B cell (primary cell): ENCODE measurements around the gene HDAC1. TPM values are rescaled to one million over a fixed set of nuclear protein-coding genes. Genes with fewer than 3 reads are reported as not detected.

Source experiments
- ATAC-seq: fragments of 200-7000 bp; cut with Tn5 transposase; one replicate; pipeline ENCODE4 v1.10.0; 2021; ENCODE audit warnings: low read depth, mild to moderate bottlenecking, moderate number of reproducible peaks, moderate library complexity
- CTCF ChIA-PET: fragments of 350-600 bp; sonication (Branson Sonifier 250); formaldehyde crosslinking; loops from one replicate; lab custom pipeline; 2021; ENCODE audit warnings: antibody characterized with exemption, inconsistent platforms; lab: Charles Lee
- POLR2A ChIA-PET: fragments of 350-600 bp; sonication (Branson Sonifier 250); formaldehyde crosslinking; loops from one replicate; lab custom pipeline; 2021; ENCODE audit warnings: antibody characterized with exemption; lab: Charles Lee
- DNase-seq: peaks from one replicate; pipeline ENCODE4 v3.0.0; 2013
- H2AFZ ChIP-seq: 2 replicates; pipeline ENCODE4 v1.6.1; 2012; ENCODE audit warnings: mild to moderate bottlenecking, low read depth, low read length; ENCODE audit not compliant: insufficient read depth, poor library complexity, severe bottlenecking
- H3K27ac ChIP-seq, 2 donors: 1 replicate in 1 of 2; 2 replicates in 1 of 2; pipeline ENCODE4 v1.5.1; 2012 to 2013; ENCODE audit warnings: low read length in 2 of 2, mild to moderate bottlenecking in 2 of 2, moderate library complexity in 1 of 2
- H3K27me3 ChIP-seq, 4 experiments: fragments of 200-600 bp in 1 of 4; sonication (generic) in 1 of 4; replicated peaks in 1 of 4; 1 replicate in 2 of 4; 2 replicates in 2 of 4; pipeline versions ENCODE4 v1.6.1 to v1.7.0; 2013 to 2016; ENCODE audit warnings: low read length in 3 of 4, mild to moderate bottlenecking in 2 of 4, mixed read lengths in 1 of 4, moderate library complexity in 1 of 4; ENCODE audit not compliant: insufficient read depth in 4 of 4, control insufficient read depth in 3 of 4; ENCODE audit errors: control extremely low read depth in 1 of 4
- H3K36me3 ChIP-seq, 2 experiments: replicated peaks in 1 of 2; 1 replicate in 1 of 2; 2 replicates in 1 of 2; pipeline versions ENCODE4 v1.6.1 to v1.7.1; 2013; ENCODE audit warnings: low read length in 1 of 2; ENCODE audit not compliant: insufficient read depth in 2 of 2, control insufficient read depth in 1 of 2; ENCODE audit errors: control extremely low read depth in 1 of 2, extremely low read depth in 1 of 2
- H3K4me1 ChIP-seq, 2 donors: fragments of 200-600 bp in 1 of 2; sonication (generic) in 1 of 2; 1 replicate in 1 of 2; 2 replicates in 1 of 2; pipeline versions ENCODE4 v1.5.1 to v1.6.1; 2013 to 2017; ENCODE audit warnings: low read length in 2 of 2; ENCODE audit not compliant: control insufficient read depth in 2 of 2, insufficient read depth in 2 of 2
- H3K4me2 ChIP-seq: replicated peaks from 2 replicates; pipeline ENCODE3; 2012; ENCODE audit warnings: mild to moderate bottlenecking, low read depth, low read length; ENCODE audit not compliant: poor library complexity, severe bottlenecking
- H3K4me3 ChIP-seq, 5 experiments: fragments of 200-600 bp in 1 of 5; sonication (generic) in 1 of 5; 1 replicate in 3 of 5; 2 replicates in 2 of 5; pipeline versions ENCODE4 v1.5.1 to v1.7.0; 2011 to 2016; ENCODE audit warnings: low read length in 4 of 5, mild to moderate bottlenecking in 4 of 5, low read depth in 2 of 5, control low read depth in 1 of 5, moderate library complexity in 1 of 5; ENCODE audit not compliant: insufficient read depth in 1 of 5; ENCODE audit errors: control extremely low read depth in 1 of 5, extremely low read depth in 1 of 5
- H3K79me2 ChIP-seq: fragments of 200-600 bp; sonication (generic); one replicate; pipeline ENCODE4 v1.6.0; 2016; ENCODE audit warnings: low read length; ENCODE audit not compliant: control insufficient read depth, insufficient read depth
- H3K9ac ChIP-seq: fragments of 200-600 bp; sonication (generic); 2 replicates; pipeline ENCODE4 v1.6.1; 2017; ENCODE audit warnings: mild to moderate bottlenecking, low read length, moderate library complexity
- H3K9me3 ChIP-seq, 3 donors: one replicate each; pipeline versions ENCODE4 v1.6.1 to v1.7.1; 2013; ENCODE audit warnings: low read length in 2 of 3; ENCODE audit not compliant: control insufficient read depth in 2 of 3, insufficient read depth in 1 of 3; ENCODE audit errors: control extremely low read depth in 1 of 3
- H4K20me1 ChIP-seq: 2 replicates; pipeline ENCODE4 v1.6.0; 2012; ENCODE audit warnings: mild to moderate bottlenecking, low read length; ENCODE audit not compliant: insufficient read depth, control insufficient read depth, poor library complexity, severe bottlenecking
- H3K27ac Mint-ChIP-seq: one replicate; pipeline ENCODE4 v1.8.0; 2021; ENCODE audit warnings: mixed read lengths
- H3K27me3 Mint-ChIP-seq: one replicate; pipeline ENCODE4 v1.8.0; 2021; ENCODE audit warnings: mixed read lengths
- H3K4me1 Mint-ChIP-seq: one replicate; pipeline ENCODE4 v1.8.0; 2021; ENCODE audit warnings: mixed read lengths
- H3K4me3 Mint-ChIP-seq: one replicate; pipeline ENCODE4 v1.8.0; 2021; ENCODE audit warnings: mixed read lengths
- H3K9me3 Mint-ChIP-seq: one replicate; pipeline ENCODE4 v1.8.0; 2022; ENCODE audit warnings: mixed read lengths; ENCODE audit not compliant: insufficient read depth
- EZH2 ChIP-seq: IDR thresholded peaks from 2 replicates; pipeline ENCODE4 v1.6.1; 2012; ENCODE audit warnings: borderline replicate concordance, low read depth, mild to moderate bottlenecking, moderate library complexity, low read length; ENCODE audit not compliant: insufficient read depth, poor library complexity, severe bottlenecking
- WGBS: methylation state at CpG from one replicate; pipeline ENCODE4 v1.1.5; 2013; ENCODE audit warnings: missing lambda C conversion rate; ENCODE audit not compliant: insufficient coverage; 5-methylcytosine and 5-hydroxymethylcytosine counted together
- intact Hi-C: fragments of 100-400 bp; cut with micrococcal nuclease; formaldehyde crosslinking; loops from one replicate; pipeline ENCODE4 v1.10.0; 2022
- polyA plus RNA-seq: library from polyadenylated mRNA; depleted of rRNA; stranded (reverse); fragments of >200 nt; gene quantifications from 2 replicates; pipeline ENCODE4 v1.2.3, GENCODE V29; 2012
- total RNA-seq, 2 donors: library from RNA; stranded (reverse); fragments of 120-200 nt in 1 of 2; gene quantifications; 1 replicate in 1 of 2; 2 replicates in 1 of 2; pipeline versions ENCODE4 v1.2.3 to v1.2.4, GENCODE V29; 2013 to 2022
- TF ChIP-seq, protein P1 (sequence below): fragments of 200-600 bp; IDR thresholded peaks from one replicate; pipeline ENCODE4 v1.8.0; 2022; ENCODE audit warnings: antibody characterized with exemption, mild to moderate bottlenecking

Gene HDAC1
- total and polyA plus RNA-seq, 2 donors (not counting 1 experiment from before 2014, with no cell fraction given): 184 to 205 TPM

DNA sequence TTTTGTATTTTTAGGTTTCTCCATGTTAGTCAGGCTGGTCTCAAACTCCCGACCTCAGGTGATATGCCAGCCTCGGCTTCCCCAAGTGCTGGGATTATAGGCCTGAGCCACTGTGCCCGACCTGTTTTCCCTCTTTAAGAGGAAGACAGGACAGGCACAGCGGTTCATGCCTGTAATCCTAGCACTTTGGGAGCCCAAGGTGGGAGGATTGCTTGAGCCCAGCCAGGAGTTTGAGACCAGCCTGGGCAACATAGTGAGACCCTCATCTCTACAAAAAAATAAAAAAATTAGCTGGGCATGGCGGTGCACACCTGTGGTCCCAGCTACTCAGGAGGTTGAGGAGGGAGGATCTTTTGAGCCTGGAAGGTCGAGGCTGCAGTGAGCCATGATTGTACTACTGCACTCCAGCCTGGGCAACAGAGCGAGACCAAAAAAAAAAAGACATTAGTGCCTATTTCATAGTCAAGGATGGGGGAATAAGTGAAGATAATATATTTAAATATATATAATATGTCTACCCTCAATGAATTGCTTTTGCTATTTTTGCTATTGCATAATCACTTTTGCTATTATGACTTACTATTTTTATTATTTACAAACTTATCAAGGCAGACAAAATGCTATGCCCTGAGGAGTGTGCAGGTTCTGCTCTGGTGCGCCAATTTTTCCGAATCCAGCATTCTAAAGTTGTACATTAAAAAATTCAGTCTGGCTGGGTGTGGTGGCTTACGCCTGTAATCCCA is 26.4 kb downstream of the HDAC1 start:
- Mint-ChIP-seq H3K9me3 (no peaks in the 10 kb centered on the region), H3K27me3 (no peaks in the 10 kb centered on the region), H3K27ac (peak overlapping the region; percentile 46), H3K4me1 (peaks cover 70% of the 10 kb centered on the region), H3K4me3 (no peak overlapping the region)
- peaks cover 0 to 6% (median 0%) of the 10 kb centered on the region in 3 donors for H3K9me3 ChIP-seq
- no peak overlapping the region for H3K9ac ChIP-seq
- no peak for DNase-seq
- POLR2A ChIA-PET: interaction anchor here (1.0 to 5.1 kb wide), 6 partner anchors 17 to 97 kb away, joined by 4 to 35 read pairs (median 12); partner anchors contain the start of gene MARCKSL1
- peaks cover 73 to 84% of the 10 kb centered on the region in 2 donors for H3K4me1 ChIP-seq
- 95% methylated on average over 3 of the region's 10 CpGs for WGBS
- CTCF ChIA-PET: interaction anchor here (0.8 to 10.2 kb wide), 13 partner anchors 13 to 102 kb away, joined by 3 to 118 read pairs (median 7); partner anchors contain the start of genes FAM167B, HDAC1, LCK and MARCKSL1
- intact Hi-C loops: loop anchor here (5.0 kb wide), 1 partner anchor 54 kb away; no protein-coding TSS in a partner anchor
- H3K27me3 ChIP-seq: no peaks in the 10 kb centered on the region
- H3K79me2 ChIP-seq: peaks cover 73% of the 10 kb centered on the region
- peak overlapping the region in 1 of 2 donors; percentile 82 for H3K27ac ChIP-seq
- no peak overlapping the region for H3K4me2 ChIP-seq
- no peak overlapping the region for H2AFZ ChIP-seq
- peaks cover 2 to 29% of the 10 kb centered on the region in 2 experiments for H3K36me3 ChIP-seq
- no peak overlapping the region for H3K4me3 ChIP-seq
- no peaks in the 10 kb centered on the region for H4K20me1 ChIP-seq
- ATAC-seq: no peak
- TF ChIP-seq EZH2: no peak
- TF ChIP-seq, protein P1, sequence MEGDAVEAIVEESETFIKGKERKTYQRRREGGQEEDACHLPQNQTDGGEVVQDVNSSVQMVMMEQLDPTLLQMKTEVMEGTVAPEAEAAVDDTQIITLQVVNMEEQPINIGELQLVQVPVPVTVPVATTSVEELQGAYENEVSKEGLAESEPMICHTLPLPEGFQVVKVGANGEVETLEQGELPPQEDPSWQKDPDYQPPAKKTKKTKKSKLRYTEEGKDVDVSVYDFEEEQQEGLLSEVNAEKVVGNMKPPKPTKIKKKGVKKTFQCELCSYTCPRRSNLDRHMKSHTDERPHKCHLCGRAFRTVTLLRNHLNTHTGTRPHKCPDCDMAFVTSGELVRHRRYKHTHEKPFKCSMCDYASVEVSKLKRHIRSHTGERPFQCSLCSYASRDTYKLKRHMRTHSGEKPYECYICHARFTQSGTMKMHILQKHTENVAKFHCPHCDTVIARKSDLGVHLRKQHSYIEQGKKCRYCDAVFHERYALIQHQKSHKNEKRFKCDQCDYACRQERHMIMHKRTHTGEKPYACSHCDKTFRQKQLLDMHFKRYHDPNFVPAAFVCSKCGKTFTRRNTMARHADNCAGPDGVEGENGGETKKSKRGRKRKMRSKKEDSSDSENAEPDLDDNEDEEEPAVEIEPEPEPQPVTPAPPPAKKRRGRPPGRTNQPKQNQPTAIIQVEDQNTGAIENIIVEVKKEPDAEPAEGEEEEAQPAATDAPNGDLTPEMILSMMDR: no peak
